ENCODE measurements around the gene ERO1A. TPM values are rescaled to one million over a fixed set of nuclear protein-coding genes. Genes with fewer than 3 reads are reported as not detected.

Gene ERO1A
- total and polyA plus RNA-seq, 2 experiments from 2014 or later, result 41.6 to 91.1 TPM

DNA sequence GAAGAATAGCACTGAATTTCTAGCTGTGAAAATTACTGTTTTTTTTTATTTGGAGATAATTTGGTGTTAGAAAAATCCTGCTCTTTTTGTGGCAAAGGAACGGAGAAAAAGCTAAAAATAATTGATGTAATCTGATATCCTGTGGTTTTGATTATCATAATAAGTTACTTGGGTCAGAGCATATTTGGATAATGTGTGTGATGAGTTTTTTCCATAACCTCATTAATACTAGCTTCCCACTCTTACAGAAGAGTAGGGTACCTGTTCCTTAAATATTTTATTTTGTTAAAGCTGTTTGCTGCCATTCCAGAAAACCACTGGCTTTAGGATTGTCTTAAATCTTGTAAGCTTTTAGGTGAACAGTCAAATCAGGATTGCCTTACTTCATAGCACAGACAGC is 16.3 kb upstream of the ERO1A start:
- Histone ChIP-seq H3K27ac (no peak overlapping the region), H3K4me1 (ENCODE audit: insufficient read depth) (no peaks in the 10 kb centered on the region), H3K9me3 (ENCODE audit: low read depth) (no peaks in the 10 kb centered on the region), H3K27me3 (no peaks in the 10 kb centered on the region), H3K9me2 (replicated peaks; ENCODE audit: insufficient read depth) (no peaks in the 10 kb centered on the region), H3K36me3 (replicated peaks; ENCODE audit: insufficient read depth, low read depth) (peaks cover 4% of the 10 kb centered on the region), H3K4me3 (no peak overlapping the region), H2AFZ (no peak overlapping the region), H3K79me2 (peaks cover 66% of the 10 kb centered on the region), H3K4me2 (no peak overlapping the region), H4K20me1 (ENCODE audit: insufficient read depth, poor library complexity, severe bottlenecking) (peaks cover 11% of the 10 kb centered on the region)
- TF ChIP-seq EZH2 (IDR thresholded peaks at IDR 0.05; ENCODE audit: borderline replicate concordance), result no peak
- no peak for TF ChIP-seq EZH2phosphoT487 (IDR thresholded peaks at IDR 0.05; ENCODE audit: low read depth, severe bottlenecking, unreplicated experiment)
- no peak for TF ChIP-seq CTCF (IDR thresholded peaks at IDR 0.05; ENCODE audit: poor library complexity)
- 80% methylated on average over 1 of the region's 1 CpG for WGBS (ENCODE audit: low lambda C conversion rate, missing lambda C conversion rate)
- no peak for DNase-seq (ENCODE audit: low spot score)

DNA sequence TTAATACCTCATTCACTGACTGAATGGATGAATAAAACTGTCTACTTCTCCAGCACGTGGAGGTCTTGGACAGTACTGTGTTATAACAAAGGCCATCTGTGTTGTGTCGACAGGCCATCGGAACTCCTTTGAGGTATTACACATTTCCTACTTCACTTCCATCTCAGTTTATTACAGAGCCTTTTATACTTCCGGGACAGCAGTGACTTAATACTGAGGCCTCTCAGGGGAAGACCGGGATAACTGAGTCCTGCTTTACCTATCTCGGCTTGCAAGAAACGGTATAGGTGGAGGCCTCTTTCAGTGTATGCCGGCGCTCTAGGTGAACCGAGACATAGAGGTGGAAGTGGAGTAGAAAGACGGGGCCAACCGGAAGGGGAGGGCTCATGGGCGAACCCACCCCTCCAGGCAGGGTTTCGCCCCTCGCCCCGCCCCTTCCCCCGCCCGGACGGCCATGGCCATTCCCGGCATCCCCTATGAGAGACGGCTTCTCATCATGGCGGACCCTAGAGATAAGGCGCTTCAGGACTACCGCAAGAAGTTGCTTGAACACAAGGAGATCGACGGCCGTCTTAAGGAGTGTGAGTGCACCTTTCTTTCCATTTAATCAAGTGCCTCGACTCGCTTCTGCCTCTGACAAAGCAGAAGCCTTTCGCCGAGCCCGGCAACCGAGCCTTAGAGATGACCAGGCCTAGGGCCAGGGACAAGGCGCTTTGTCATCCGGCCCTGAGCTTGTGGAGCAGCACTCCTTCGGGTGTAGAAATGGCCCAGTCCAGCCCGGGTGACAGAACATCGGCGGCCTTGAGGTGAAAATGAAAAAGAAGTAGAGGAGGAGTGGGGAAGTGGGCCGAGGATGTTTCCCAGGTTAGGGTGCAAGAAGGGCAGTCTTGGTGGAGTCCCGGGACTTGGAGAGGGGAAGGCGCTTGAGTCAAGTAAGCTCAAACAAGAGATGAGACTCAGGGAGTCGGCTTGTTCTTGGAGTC is 11.7 kb upstream of the ERO1A start, which contains the start of gene PSMC6:
Gene PSMC6, plus strand, starts transcription at position 477 of the 983 bp plus-strand sequence. Its CDS starts 20 bp downstream, at position 497.
- H3K79me2 ChIP-seq, result peaks cover 49% of the 10 kb centered on the region

GRCh38 chr14:52706286-52706685 is 10.9 kb upstream of the ERO1A start:
- no peak for TF ChIP-seq EZH2 (IDR thresholded peaks at IDR 0.05; ENCODE audit: borderline replicate concordance)
- Histone ChIP-seq H3K27ac (peak overlapping the region; percentile 95), H3K9me3 (ENCODE audit: low read depth) (no peaks in the 10 kb centered on the region), H3K9me2 (replicated peaks; ENCODE audit: insufficient read depth) (no peaks in the 10 kb centered on the region), H3K79me2 (peaks cover 41% of the 10 kb centered on the region), H2AFZ (peak overlapping the region; percentile 60), H3K36me3 (replicated peaks; ENCODE audit: insufficient read depth, low read depth) (peaks cover 4% of the 10 kb centered on the region), H4K20me1 (ENCODE audit: insufficient read depth, poor library complexity, severe bottlenecking) (peaks cover 11% of the 10 kb centered on the region), H3K4me1 (ENCODE audit: insufficient read depth) (peaks cover 8% of the 10 kb centered on the region), H3K4me2 (peak overlapping the region; percentile 74), H3K4me3 (peak overlapping the region; percentile 37), H3K27me3 (no peaks in the 10 kb centered on the region)
- WGBS (ENCODE audit: low lambda C conversion rate, missing lambda C conversion rate), result 91% methylated on average over 5 of the region's 5 CpGs
- DNase-seq (ENCODE audit: low spot score), result peak; percentile 41

More for the DNA sequence above, 11.7 kb upstream of the ERO1A start, which contains the start of gene PSMC6:
- Histone ChIP-seq H3K9me2 (replicated peaks; ENCODE audit: insufficient read depth) (no peaks in the 10 kb centered on the region), H3K27me3 (no peaks in the 10 kb centered on the region), H2AFZ (peak within 1 kb of the TSS; percentile 81), H3K9me3 (ENCODE audit: low read depth) (no peaks in the 10 kb centered on the region), H3K4me2 (peak within 1 kb of the TSS; percentile 85), H3K4me3 (peak within 1 kb of the TSS; percentile 59), H3K4me1 (ENCODE audit: insufficient read depth) (peaks cover 6% of the 10 kb centered on the region), H3K36me3 (replicated peaks; ENCODE audit: insufficient read depth, low read depth) (peaks cover 4% of the 10 kb centered on the region), H3K27ac (peak within 1 kb of the TSS; percentile 95), H4K20me1 (ENCODE audit: insufficient read depth, poor library complexity, severe bottlenecking) (peaks cover 11% of the 10 kb centered on the region)
- 3% methylated on average over 35 of the region's 43 CpGs for WGBS (ENCODE audit: low lambda C conversion rate, missing lambda C conversion rate)
- peak; percentile 96 for DNase-seq (ENCODE audit: low spot score)
- TF ChIP-seq EZH2phosphoT487 (IDR thresholded peaks at IDR 0.05; ENCODE audit: low read depth, severe bottlenecking, unreplicated experiment), result no peak
- TF ChIP-seq CTCF (IDR thresholded peaks at IDR 0.05; ENCODE audit: poor library complexity), result no peak
- TF ChIP-seq EZH2 (IDR thresholded peaks at IDR 0.05; ENCODE audit: borderline replicate concordance), result no peak

DNA sequence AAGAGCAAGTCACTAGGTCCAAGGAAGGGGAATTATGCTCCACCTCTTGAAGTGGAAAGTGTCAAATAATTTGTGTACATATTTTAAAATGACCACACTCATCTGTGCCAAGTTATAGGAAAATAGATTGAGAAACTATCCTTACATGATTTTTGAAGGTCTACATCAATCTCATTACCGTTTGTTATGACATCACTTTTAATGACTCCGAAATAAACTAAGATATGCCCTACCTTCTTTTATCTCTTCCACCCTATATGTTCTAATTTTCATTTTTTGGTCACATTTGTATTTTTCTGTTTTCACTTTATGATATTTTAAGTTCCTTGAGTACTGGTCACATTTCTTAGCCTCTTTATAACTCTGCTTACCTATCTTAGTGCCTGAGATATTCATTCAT is 8.3 kb upstream of the ERO1A start:
- Histone ChIP-seq H4K20me1 (ENCODE audit: insufficient read depth, poor library complexity, severe bottlenecking) (peaks cover 9% of the 10 kb centered on the region), H3K4me1 (ENCODE audit: insufficient read depth) (peaks cover 11% of the 10 kb centered on the region), H3K9me2 (replicated peaks; ENCODE audit: insufficient read depth) (no peaks in the 10 kb centered on the region), H3K4me3 (no peak overlapping the region), H3K36me3 (replicated peaks; ENCODE audit: insufficient read depth, low read depth) (no peaks in the 10 kb centered on the region), H3K4me2 (no peak overlapping the region), H3K9me3 (ENCODE audit: low read depth) (no peaks in the 10 kb centered on the region), H3K27me3 (no peaks in the 10 kb centered on the region), H2AFZ (no peak overlapping the region), H3K79me2 (peaks cover 15% of the 10 kb centered on the region), H3K27ac (peak overlapping the region; percentile 66)
- TF ChIP-seq EZH2phosphoT487 (IDR thresholded peaks at IDR 0.05; ENCODE audit: low read depth, severe bottlenecking, unreplicated experiment) (no peak), EZH2 (IDR thresholded peaks at IDR 0.05; ENCODE audit: borderline replicate concordance) (no peak), CTCF (IDR thresholded peaks at IDR 0.05; ENCODE audit: poor library complexity) (no peak)
- no peak for DNase-seq (ENCODE audit: low spot score)
- 93% methylated on average over 2 of the region's 2 CpGs for WGBS (ENCODE audit: low lambda C conversion rate, missing lambda C conversion rate)

All from hepatocyte (in vitro differentiated cells).